Muscle of leg (tissue), 11 donors: ENCODE data around the gene KANSL1. TPM values are rescaled to one million over a fixed set of nuclear protein-coding genes. Genes with fewer than 3 reads are reported as not detected.

ENCODE experiments used
- DNase-seq: peaks from one replicate; pipeline ENCODE4 v3.0.0; 2013
- H3K27ac ChIP-seq: one replicate; pipeline ENCODE4 v1.5.1; 2013; ENCODE audit warnings: mild to moderate bottlenecking, low read length, control low read depth
- H3K27me3 ChIP-seq: one replicate; pipeline ENCODE4 v1.6.1; 2013; ENCODE audit warnings: low read length; ENCODE audit not compliant: control insufficient read depth, insufficient read depth
- H3K36me3 ChIP-seq: one replicate; pipeline ENCODE4 v1.6.1; 2013; ENCODE audit warnings: low read length; ENCODE audit not compliant: control insufficient read depth, insufficient read depth
- H3K4me1 ChIP-seq: one replicate; pipeline ENCODE4 v1.6.1; 2013; ENCODE audit warnings: low read length; ENCODE audit not compliant: control insufficient read depth, insufficient read depth
- H3K4me3 ChIP-seq: one replicate; pipeline ENCODE4 v1.5.1; 2013; ENCODE audit warnings: low read length, control low read depth
- H3K9me3 ChIP-seq: replicated peaks from 2 replicates; pipeline ENCODE4 v1.6.1; 2013; ENCODE audit warnings: low read depth, low read length; ENCODE audit not compliant: control insufficient read depth
- WGBS: methylation state at CpG from one replicate; pipeline ENCODE4 v1.1.5; 2013; ENCODE audit warnings: missing lambda C conversion rate; ENCODE audit not compliant: insufficient coverage; 5-methylcytosine and 5-hydroxymethylcytosine counted together
- polyA plus RNA-seq, 8 donors: library from polyadenylated mRNA; unstranded; fragments of 120-200 nt; gene quantifications; one replicate each; pipeline versions ENCODE4 v1.2.1 to v1.2.3, GENCODE V29; 2013; ENCODE audit warnings: inconsistent platforms in 1 of 8, low replicate concordance in 1 of 8; ENCODE audit not compliant: insufficient read length in 8 of 8, insufficient read depth in 1 of 8
- total RNA-seq: library from RNA; stranded (reverse); fragments of 120-200 nt; gene quantifications from one replicate; pipeline ENCODE4 v1.2.4, GENCODE V29; 2013

Gene KANSL1
- total and polyA plus RNA-seq, 9 donors = 27.9 to 76.6 (median 32.2) TPM

DNA sequence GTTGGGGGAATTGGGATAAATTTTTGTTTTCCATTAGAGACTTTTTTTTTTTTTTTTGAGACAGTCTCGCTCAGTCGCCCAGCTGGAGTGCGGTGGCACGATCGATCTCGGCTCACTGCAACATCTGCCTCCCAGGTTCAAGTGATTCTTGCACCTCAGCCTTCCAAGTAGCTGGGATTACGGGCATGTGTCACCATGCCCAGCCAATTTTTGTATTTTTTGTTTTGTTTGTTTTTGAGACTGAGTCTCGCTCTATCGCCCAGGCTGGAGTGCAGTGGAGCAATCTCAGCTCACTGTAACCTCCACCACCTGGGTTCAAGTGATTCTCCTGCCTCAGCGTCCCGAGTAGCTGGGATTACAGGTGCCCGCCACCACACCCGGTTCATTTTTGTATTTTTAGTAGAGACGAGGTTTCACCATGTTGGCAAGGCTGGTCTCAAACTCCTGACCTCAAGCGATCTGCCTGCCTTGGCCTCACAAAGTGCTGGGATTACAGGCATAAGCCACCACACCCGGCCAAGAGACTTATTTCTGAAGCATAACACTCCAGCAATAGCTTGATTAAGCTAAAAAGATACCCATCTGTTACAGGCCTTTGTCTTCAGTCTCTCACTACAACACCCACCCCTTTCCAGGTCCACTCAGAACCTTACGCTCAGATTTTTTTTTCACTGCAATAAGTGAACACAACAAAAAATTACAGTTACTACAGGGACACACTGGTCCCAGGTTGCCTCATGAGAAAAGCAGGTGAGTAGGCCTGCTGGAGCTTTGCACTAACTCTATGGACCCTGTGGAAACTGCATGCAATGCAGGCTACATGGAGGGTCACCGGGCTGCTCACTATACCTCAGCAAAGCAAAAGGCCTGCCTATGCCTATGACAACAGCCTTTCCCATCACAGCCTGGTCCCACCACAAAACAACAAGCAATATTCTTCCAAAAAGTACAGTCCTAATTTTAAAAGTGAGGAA is 34.6 kb downstream of the KANSL1 start:
- no peak overlapping the region for H3K27ac ChIP-seq
- H3K4me3 ChIP-seq = no peak overlapping the region
- H3K9me3 ChIP-seq = no peaks in the 10 kb centered on the region
- H3K36me3 ChIP-seq = peaks cover 3% of the 10 kb centered on the region
- no peaks in the 10 kb centered on the region for H3K27me3 ChIP-seq
- peaks cover 16% of the 10 kb centered on the region for H3K4me1 ChIP-seq
- no peak for DNase-seq
- 75% methylated on average over 15 of the region's 18 CpGs for whole genome bisulfite sequencing

DNA sequence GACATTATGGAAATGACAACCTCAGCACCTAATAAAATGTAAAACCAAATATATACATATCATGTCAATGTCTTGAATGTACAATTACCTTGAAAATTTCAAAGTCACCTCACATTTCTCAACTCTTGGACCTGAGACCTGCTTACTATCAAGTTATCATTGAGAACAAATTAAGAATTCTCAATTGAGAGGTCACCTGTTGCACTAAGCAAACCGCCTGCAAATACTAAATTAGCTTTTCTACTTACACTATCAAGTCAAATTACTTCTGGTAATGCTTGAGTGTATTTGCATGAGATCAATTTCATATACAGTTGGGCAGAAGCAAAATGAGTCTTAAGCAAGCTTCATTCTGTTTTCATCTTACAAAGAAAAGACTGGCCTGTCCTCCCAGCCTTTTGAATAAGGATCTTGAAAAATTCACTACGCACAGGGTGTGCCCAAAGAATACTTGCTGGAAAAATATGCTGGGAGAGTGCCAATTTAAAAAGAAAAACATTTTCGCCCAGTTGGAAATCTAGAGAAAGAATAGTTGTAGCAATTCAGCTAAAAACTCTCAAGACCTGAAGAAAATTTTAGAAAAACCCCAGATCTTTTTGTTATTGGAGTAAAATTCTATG is 35.7 kb downstream of the KANSL1 start:
- Histone ChIP-seq H3K4me3 (no peak overlapping the region), H3K27me3 (no peaks in the 10 kb centered on the region), H3K27ac (no peak overlapping the region), H3K36me3 (no peaks in the 10 kb centered on the region), H3K4me1 (peaks cover 16% of the 10 kb centered on the region), H3K9me3 (no peaks in the 10 kb centered on the region)
- DNase-seq = peak; percentile 87
- WGBS = no CpG with 5 or more reads among the region's 3 CpGs

DNA sequence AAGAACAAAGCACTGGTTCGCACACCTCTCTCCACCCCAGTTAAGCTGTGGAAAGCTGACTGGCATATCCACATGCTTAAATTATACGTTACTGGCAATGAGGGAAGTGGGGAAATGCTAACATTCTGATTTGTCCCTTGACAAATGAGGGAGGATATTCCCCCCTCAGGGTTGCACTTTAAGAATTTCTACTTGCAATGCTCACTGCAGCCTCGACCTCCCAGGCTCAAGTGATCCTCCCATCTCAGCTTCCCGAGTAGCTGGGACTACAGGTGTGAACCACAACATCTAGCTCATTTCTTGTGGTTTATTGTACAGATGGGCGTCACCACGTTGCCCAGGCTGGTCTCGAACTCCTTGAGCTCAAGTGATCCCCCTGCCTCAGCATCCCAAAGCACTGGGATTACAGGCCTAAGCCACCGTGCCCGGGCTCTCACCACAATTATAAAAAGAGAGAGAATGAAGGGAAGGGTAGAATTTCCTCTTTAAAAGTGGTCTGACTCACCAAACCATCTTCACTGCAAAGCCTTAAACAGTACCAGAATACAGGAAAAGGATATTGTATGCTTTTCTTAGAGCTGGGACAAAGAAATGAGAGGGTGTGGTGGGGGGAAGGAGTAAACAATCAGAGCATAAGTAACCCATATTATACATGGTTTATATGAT is 38.9 kb downstream of the KANSL1 start:
- no peak overlapping the region for H3K4me3 ChIP-seq
- no CpG with 5 or more reads among the region's 9 CpGs for WGBS
- peaks cover 16% of the 10 kb centered on the region for H3K4me1 ChIP-seq
- no peak for DNase-seq
- no peaks in the 10 kb centered on the region for H3K9me3 ChIP-seq
- no peaks in the 10 kb centered on the region for H3K36me3 ChIP-seq
- no peak overlapping the region for H3K27ac ChIP-seq
- no peaks in the 10 kb centered on the region for H3K27me3 ChIP-seq

DNA sequence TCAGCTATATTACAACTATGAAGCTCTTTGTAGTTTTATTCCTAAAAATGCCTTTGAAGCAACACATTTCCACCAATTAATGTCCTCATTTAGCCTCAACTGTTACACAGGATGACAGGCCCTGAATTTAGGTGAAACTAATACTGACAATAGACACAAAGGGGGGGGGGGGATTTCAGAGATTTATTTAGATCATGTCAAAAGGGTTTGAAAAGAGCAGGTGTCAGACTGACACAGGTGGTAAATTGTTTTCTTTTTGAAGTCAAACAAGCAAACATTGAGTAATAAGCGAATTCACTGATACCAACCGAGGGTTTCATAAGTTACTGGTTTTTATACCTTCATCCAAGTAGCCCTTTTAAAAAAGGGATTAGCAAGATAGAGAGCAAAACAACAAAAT is 40.8 kb downstream of the KANSL1 start:
- Histone ChIP-seq H3K27ac (no peak overlapping the region), H3K36me3 (no peaks in the 10 kb centered on the region), H3K9me3 (no peaks in the 10 kb centered on the region), H3K4me3 (no peak overlapping the region), H3K27me3 (no peaks in the 10 kb centered on the region), H3K4me1 (peaks cover 9% of the 10 kb centered on the region)
- no peak for DNase-seq
- WGBS = no CpG with 5 or more reads among the region's 2 CpGs

DNA sequence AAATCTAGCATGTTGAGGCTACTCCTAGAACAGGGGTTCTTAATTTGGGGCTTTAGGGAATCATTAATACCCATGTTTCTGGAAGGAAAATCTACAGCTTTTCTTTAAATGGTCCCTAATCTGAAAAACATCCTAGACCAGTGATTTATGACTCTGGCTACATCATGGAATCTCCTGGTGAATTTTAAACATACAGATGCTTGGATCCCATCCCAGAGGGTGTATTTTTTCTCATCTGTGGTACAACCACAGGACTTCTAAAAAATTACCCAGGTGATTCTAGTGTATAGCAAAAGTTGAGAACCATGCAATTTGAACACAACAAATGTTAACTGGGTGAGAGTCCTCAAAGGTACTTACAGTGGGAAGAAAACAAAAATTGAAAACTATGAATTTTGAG is 41.5 kb downstream of the KANSL1 start:
- peaks cover 9% of the 10 kb centered on the region for H3K4me1 ChIP-seq
- H3K4me3 ChIP-seq = no peak overlapping the region
- peak; percentile 51 for DNase-seq
- no peaks in the 10 kb centered on the region for H3K27me3 ChIP-seq
- H3K36me3 ChIP-seq = no peaks in the 10 kb centered on the region
- H3K27ac ChIP-seq = no peak overlapping the region
- no peaks in the 10 kb centered on the region for H3K9me3 ChIP-seq

DNA sequence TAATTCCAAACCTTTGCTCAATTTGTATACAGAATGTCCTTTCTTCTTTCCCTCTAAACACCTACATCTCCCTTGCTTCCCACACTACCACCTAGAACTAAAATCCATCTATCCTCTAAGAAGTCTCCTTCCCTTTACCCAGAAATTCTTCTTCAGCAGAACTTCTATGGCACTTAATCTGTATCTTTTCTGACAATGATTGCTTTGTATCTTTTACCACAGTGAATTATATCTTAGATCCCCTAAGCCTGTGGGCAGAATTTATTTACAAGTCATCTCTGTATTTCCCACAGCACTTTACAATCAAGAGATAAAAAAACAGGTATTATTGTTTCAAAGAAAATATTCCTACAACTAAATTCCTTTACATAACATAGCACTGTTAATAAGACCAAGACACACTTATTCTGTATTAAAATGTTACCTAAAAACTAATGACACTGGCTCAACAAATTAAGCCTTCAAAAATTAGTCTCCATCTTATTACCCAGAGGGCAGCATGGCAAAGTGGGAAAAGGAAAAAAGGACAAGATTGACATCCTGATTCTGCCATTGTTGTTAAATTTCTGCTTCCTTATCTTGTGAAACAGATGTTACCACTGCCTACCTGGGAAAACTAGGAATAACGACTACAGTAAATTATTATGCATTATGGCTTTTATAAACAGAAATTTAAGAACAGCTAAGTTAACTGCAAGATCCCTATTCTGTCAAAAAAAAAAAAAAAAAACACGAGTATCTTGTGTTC is 42.8 kb downstream of the KANSL1 start:
- Histone ChIP-seq H3K4me1 (peaks cover 9% of the 10 kb centered on the region), H3K4me3 (no peak overlapping the region), H3K27me3 (no peaks in the 10 kb centered on the region), H3K9me3 (no peaks in the 10 kb centered on the region), H3K27ac (no peak overlapping the region), H3K36me3 (no peaks in the 10 kb centered on the region)
- DNase-seq = no peak
- no CpG with 5 or more reads among the region's 2 CpGs for WGBS

DNA sequence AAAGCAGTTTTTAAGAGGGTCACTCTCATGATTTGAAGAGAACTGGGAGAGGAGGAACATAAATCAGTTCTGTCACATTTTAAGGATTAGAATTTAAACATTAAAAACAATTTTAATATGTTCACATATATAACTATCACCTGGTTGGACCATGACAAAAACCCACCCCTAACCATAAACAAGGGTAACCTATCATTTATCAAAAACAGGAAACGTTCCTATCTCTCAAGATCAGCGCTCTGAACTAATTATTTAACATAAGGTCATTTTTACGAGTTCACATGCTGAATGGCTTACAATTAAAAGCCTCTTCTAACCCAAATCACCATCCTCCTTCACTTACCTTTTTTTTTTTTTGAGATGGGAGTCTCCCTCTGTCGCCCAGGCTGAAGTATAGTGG is 45.0 kb downstream of the KANSL1 start:
- 54% methylated on average over 3 of the region's 4 CpGs for WGBS
- Histone ChIP-seq H3K36me3 (no peaks in the 10 kb centered on the region), H3K9me3 (no peaks in the 10 kb centered on the region), H3K4me3 (no peak overlapping the region), H3K4me1 (no peaks in the 10 kb centered on the region), H3K27ac (no peak overlapping the region), H3K27me3 (no peaks in the 10 kb centered on the region)
- no peak for DNase-seq

DNA sequence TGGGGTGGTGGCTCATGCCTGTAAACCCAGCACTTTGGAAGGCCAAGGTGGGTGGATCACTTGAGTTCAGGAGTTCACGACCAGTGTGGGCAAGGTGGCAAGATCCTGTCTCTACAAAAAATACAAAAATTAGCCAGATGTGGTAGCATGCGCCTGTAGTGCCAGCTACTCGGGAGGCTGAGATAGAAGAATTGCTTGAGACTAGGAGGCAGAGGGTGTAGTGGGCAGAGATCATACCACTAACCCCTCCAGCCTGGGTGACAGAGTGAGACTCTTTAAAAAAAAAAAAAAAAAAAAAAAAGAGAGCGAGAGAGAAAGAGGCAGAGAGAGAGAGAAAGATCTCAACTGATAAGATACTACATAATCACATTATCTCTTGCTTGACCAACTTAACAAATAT is 45.9 kb downstream of the KANSL1 start:
- WGBS = no CpG with 5 or more reads among the region's 4 CpGs
- no peak for DNase-seq
- Histone ChIP-seq H3K9me3 (no peaks in the 10 kb centered on the region), H3K27ac (no peak overlapping the region), H3K4me3 (no peak overlapping the region), H3K27me3 (no peaks in the 10 kb centered on the region), H3K4me1 (no peaks in the 10 kb centered on the region), H3K36me3 (no peaks in the 10 kb centered on the region)

DNA sequence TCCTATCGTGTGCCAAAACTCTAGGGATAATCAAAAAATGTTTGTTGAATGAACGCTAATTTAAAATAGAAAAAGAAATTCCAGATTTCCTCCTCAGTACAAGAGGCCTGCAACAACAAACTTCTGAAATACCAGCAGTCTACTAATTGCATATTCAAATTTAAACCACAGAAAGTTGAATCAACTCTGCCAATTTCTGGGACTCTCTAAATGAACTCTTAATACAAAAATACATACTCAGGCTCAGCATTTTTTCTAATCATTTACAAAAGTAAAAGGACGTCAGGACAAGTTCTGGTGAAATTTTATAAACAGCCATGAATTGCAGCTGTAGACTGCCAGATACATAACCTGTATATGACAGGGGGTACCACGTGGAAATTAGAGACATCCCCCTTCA is 49.0 kb downstream of the KANSL1 start:
- H3K9me3 ChIP-seq = no peaks in the 10 kb centered on the region
- no peak for DNase-seq
- H3K27me3 ChIP-seq = no peaks in the 10 kb centered on the region
- no peaks in the 10 kb centered on the region for H3K36me3 ChIP-seq
- no peak overlapping the region for H3K27ac ChIP-seq
- H3K4me1 ChIP-seq = no peaks in the 10 kb centered on the region
- H3K4me3 ChIP-seq = no peak overlapping the region
- no CpG with 5 or more reads among the region's 4 CpGs for WGBS

DNA sequence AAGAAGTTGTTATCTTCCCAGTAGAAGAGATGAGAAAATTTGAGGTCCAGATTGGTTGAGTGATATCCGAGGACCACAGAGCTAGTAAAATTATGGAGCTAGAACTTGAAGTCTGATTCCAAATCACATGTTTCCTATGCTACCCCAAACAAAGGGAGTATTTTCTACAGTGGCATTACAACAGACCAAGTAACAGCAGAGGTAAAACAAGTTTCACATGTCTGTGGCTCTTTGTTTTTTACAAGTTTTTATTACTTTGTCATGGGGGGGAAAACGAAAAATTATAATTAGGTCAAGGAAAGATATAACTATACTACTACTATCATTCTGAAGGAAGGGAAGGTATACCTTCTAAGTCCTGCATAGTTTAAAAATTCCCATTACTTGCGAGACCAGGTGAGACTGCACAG is 49.4 kb downstream of the KANSL1 start:
- Histone ChIP-seq H3K27ac (no peak overlapping the region), H3K36me3 (no peaks in the 10 kb centered on the region), H3K27me3 (no peaks in the 10 kb centered on the region), H3K9me3 (no peaks in the 10 kb centered on the region), H3K4me1 (no peaks in the 10 kb centered on the region), H3K4me3 (no peak overlapping the region)
- no peak for DNase-seq
- WGBS = no CpG with 5 or more reads among the region's 3 CpGs
